K562 (cell line): ENCODE results near the gene INSIG1. TPM values are rescaled to one million over a fixed set of nuclear protein-coding genes. Genes with fewer than 3 reads are reported as not detected.
A peak's percentile ranks its signal among the peaks of the same experiment; 100 is the strongest.

ENCODE experiments used
- ATF1 ChIP-seq, 2 experiments: fragments of 450-650 bp in 1 of 2; IDR thresholded peaks; 2 replicates each; pipeline ENCODE4 v1.6.1; 2016; ENCODE audit warnings: missing compliant biosample characterization in 1 of 2, missing genetic modification characterization in 1 of 2
- ATF3 ChIP-seq, 2 experiments: fragments of 450-650 bp in 1 of 2; sonication (generic) in 1 of 2; formaldehyde crosslinking in 1 of 2; IDR thresholded peaks in 1 of 2; conservative IDR thresholded peaks in 1 of 2; 2 replicates each; pipeline versions ENCODE4 v1.6.1 to v1.8.1; 2016 to 2023; ENCODE audit warnings: mild to moderate bottlenecking in 2 of 2, moderate library complexity in 2 of 2, inconsistent platforms in 1 of 2, missing genetic modification reagents in 1 of 2
- BCOR ChIP-seq: fragments of 450-650 bp; IDR thresholded peaks from 2 replicates; pipeline ENCODE4 v1.6.1; 2016
- ETV5 ChIP-seq: sonication (generic); formaldehyde crosslinking; IDR thresholded peaks from 2 replicates; pipeline ENCODE4 v1.4.0; 2020; ENCODE audit warnings: low read depth, mild to moderate bottlenecking, missing genetic modification reagents
- EWSR1 ChIP-seq: fragments of 450-650 bp; IDR thresholded peaks from 2 replicates; pipeline ENCODE4 v1.6.1; 2018; ENCODE audit warnings: borderline replicate concordance, mild to moderate bottlenecking, low read depth, moderate library complexity; ENCODE audit not compliant: partially characterized antibody
- FOXP1 ChIP-seq: sonication (generic); formaldehyde crosslinking; IDR thresholded peaks from 2 replicates; pipeline ENCODE4 v1.8.0; 2022; ENCODE audit warnings: mild to moderate bottlenecking, missing genetic modification reagents
- KAT2B ChIP-seq: IDR thresholded peaks from one replicate; pipeline ENCODE4 v1.6.1; 2012; ENCODE audit warnings: low read depth, mild to moderate bottlenecking, control low read depth, inconsistent platforms, low read length, moderate library complexity
- KDM2B ChIP-seq: fragments of 250-450 bp; sonication (Bioruptor Pico); IDR thresholded peaks from 2 replicates; pipeline ENCODE4 v1.8.0; 2021; ENCODE audit warnings: mild to moderate bottlenecking, moderate library complexity
- MAFK ChIP-seq: IDR thresholded peaks from 2 replicates; pipeline ENCODE4 v1.6.1; 2011; ENCODE audit warnings: low read length, improper control_type of control experiment
- POU5F1 ChIP-seq: fragments of 150-350 bp; IDR thresholded peaks from 2 replicates; pipeline ENCODE4 v1.6.1; 2014; ENCODE audit warnings: borderline replicate concordance, low read length, low read depth, mild to moderate bottlenecking; ENCODE audit not compliant: partially characterized antibody
- PURB ChIP-seq: sonication (generic); formaldehyde crosslinking; IDR thresholded peaks from 2 replicates; pipeline ENCODE4 v1.9.0; 2021; ENCODE audit warnings: low read depth, mild to moderate bottlenecking, missing genetic modification reagents
- RERE ChIP-seq: sonication (generic); formaldehyde crosslinking; IDR thresholded peaks from 2 replicates; pipeline ENCODE4 v1.8.0; 2023; ENCODE audit warnings: missing genetic modification reagents, mild to moderate bottlenecking, borderline replicate concordance
- SAFB ChIP-seq: fragments of 200-400 bp; formaldehyde crosslinking; IDR thresholded peaks from 2 replicates; pipeline ENCODE4 v1.6.1; 2017; ENCODE audit warnings: low read depth, low read length, borderline replicate concordance
- XRCC3 ChIP-seq: fragments of 450-650 bp; IDR thresholded peaks from 2 replicates; pipeline ENCODE4 v1.6.1; 2017; ENCODE audit warnings: mild to moderate bottlenecking, moderate library complexity
- ZNF609 ChIP-seq: sonication (generic); formaldehyde crosslinking; IDR thresholded peaks from 2 replicates; pipeline ENCODE4 v1.8.1; 2023; ENCODE audit warnings: missing genetic modification reagents, mild to moderate bottlenecking, borderline replicate concordance
- polyA plus RNA-seq, 8 experiments: library from polyadenylated mRNA; depleted of rRNA in 4 of 8; stranded (reverse) in 5 of 8; unstranded in 3 of 8; fragments of >200 nt; fragmentation: Nextera tagmentation in 2 of 8; fragmentation: Illumina TruSeq in 1 of 8; extraction: Ambion mirVana in 2 of 8; extraction: Trizol in 1 of 8; gene quantifications; 2 replicates each; pipeline versions ENCODE4 v1.2.1 to v1.2.3, GENCODE V29; 2011 to 2014; ENCODE audit warnings: inconsistent platforms in 1 of 8, missing spikeins in 1 of 8
- total RNA-seq, 7 experiments: library from RNA; depleted of rRNA in 6 of 7; stranded (reverse); fragments of >200 nt in 6 of 7; fragmentation: Illumina TruSeq in 2 of 7; extraction: Trizol in 2 of 7; gene quantifications; 2 replicates each; pipeline versions ENCODE4 v1.2.1 to v1.2.3, GENCODE V29; 2011 to 2021; ENCODE audit warnings: low replicate concordance in 1 of 7

INSIG1 gene
- total and polyA plus RNA-seq, 9 of the 15 experiments (the other 6 are each of a cell fraction or from before 2014, with no cell fraction given), result 57.1 to 787 (median 238) TPM

DNA sequence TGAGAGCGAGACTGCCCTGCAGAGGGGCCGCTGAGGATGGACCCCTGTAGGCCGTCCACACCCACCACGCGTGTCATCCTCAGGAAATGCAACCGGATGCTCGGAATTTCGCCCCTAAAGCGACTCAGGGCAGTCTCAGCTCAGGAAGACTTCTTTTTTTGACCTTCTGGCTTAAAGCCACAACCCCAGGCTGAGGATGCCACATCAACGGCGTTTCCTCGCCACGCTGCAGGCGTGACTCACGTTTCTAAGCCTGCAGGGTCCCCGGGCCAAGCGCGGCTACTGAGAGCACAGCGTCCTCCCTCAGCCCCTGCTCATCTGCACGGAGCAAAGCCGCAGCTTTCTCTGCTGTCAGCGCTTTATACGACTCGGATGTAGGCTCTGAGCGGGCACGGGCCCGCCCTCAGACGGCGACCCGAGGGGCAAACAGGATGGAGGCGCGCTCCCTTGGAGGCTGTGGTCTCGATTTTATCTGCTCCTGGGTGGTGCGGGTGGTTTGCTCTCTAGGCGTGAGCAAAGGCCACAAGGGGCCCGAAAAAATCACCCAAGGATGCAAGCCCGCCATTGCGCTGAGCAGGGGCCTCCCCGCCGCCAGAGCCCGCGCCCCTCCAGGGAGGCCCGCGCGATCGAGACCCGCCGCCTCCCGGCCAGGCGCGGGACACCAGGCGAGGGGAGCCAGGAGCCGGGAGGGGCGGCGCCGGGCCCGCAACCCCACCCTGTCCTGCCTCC lies 726 bp upstream of the INSIG1 start (continued):
- TF ChIP-seq RERE, result no peak
- TF ChIP-seq BCOR, result peak; percentile 65
- no peak for TF ChIP-seq EWSR1
- TF ChIP-seq KDM2B, result peak; percentile 12; the same call in 1 of the 2 replicates
- no peak for TF ChIP-seq XRCC3
- no peak for TF ChIP-seq PURB (CRISPR knock-in tag)
- TF ChIP-seq ZNF609 (CRISPR knock-in tag), result 0 out of 2 replicates have a peak, but pooled peaks have one; percentile 46
- TF ChIP-seq ATF1 (CRISPR knock-in tag; IDR thresholded peaks at IDR 0.05), result no peak
- 0 out of 2 replicates have a peak, but pooled peaks have one; percentile 47 for TF ChIP-seq ATF1 (tag; IDR thresholded peaks at IDR 0.05)
- TF ChIP-seq FOXP1 (CRISPR knock-in tag), result peak; percentile 15; the same call in 1 of the 2 replicates
- no peak for TF ChIP-seq MAFK
- no peak for TF ChIP-seq KAT2B
- TF ChIP-seq ATF3 (IDR thresholded peaks at IDR 0.05), result peak; percentile 78
- TF ChIP-seq ATF3 (CRISPR knock-in tag; conservative IDR thresholded peaks at IDR 0.05), result peak; percentile 40; the same call in 1 of the 2 replicates
- TF ChIP-seq ETV5 (CRISPR knock-in tag), result peak; percentile 72
- no peak for TF ChIP-seq SAFB
- no peak for TF ChIP-seq POU5F1
